SK-MEL-5 (cell line): ENCODE results near the gene GNS. TPM values are rescaled to one million over a fixed set of nuclear protein-coding genes. Genes with fewer than 3 reads are reported as not detected.
"Not testable (repeated sequence)": the region's sequence is repeated elsewhere in the genome, so short reads cannot be mapped to it uniquely, and the experiment has no call there.

ENCODE experiments used
- DNase-seq: peaks from one replicate; pipeline ENCODE4 v3.0.0-alpha.2; 2016; ENCODE audit warnings: low read depth, low spot score
- in situ Hi-C: cut with HindIII; loops from 2 replicates; pipeline ENCODE4 v1.10.0; 2016; ENCODE audit warnings: low sequenced_read_pairs, high pct_unique_total_duplicates, low pct_unique_long_range_greater_than_20kb
- polyA plus RNA-seq, 2 experiments: library from polyadenylated mRNA; depleted of rRNA; stranded (reverse); fragments of >200 nt; gene quantifications; 2 replicates each; pipeline ENCODE4 v1.2.3, GENCODE V29; 2015
- total RNA-seq: library from RNA; depleted of rRNA; stranded (reverse); fragments of >200 nt; shearing (Covaris generic); gene quantifications from 2 replicates; pipeline ENCODE4 v1.2.3, GENCODE V29; 2014; rRNA removed

The GNS gene
- total RNA-seq, result 225 and 236 TPM in 2 replicates
- polyA plus RNA-seq (2015; cell fraction: cytosol; rRNA removed), result 192 and 246 TPM in 2 replicates
- polyA plus RNA-seq (2015; cell fraction: nucleus; rRNA removed), result 53.5 and 54.2 TPM in 2 replicates

DNA sequence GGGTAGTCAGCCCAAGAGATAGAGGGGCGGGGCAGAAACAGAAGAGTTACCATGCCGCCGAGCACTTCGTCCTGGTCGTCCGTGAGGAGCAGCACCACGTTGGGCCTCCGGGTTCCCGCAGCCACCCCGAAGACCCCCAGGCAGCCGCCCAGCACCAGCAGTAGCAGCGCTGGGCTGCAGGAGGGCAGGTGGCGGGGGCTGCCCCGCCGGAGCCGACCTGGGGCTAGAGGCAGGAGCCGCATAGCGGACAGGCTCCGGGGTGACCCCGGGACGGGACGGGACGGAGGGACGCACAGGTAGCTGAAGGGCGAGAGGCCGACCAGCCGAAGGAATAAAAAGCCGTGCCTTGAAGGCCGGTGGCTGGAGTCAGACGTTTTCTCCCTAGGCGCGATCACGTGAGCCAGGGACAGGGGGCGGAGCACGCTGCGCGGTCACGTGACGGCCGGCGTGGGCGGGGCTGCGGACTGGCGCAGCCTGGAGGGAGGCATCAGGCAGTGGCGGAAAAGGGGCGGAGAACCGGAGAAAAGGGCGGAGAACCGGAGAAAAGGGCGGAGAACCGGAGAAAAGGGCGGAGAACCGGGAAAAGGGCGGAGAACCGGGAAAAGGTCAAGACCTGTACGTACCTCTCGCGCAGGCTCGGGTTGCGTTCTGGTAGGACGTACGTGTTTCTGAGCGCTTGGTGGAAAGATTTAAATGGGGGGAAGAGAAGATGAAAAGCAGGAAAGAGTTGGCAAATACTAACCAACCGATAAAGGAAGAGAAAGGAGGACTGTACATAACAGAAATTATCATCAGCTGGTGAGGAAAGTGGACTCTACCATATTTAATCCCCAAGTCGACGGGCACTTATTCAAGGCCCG is at the start of gene GNS:
Gene GNS, minus strand, starts transcription at position 372 of the 860 bp plus-strand sequence. Its CDS starts 130 bp downstream, at position 242.
- in situ Hi-C loops, result no loop called here
- peak; percentile 94 for DNase-seq

DNA sequence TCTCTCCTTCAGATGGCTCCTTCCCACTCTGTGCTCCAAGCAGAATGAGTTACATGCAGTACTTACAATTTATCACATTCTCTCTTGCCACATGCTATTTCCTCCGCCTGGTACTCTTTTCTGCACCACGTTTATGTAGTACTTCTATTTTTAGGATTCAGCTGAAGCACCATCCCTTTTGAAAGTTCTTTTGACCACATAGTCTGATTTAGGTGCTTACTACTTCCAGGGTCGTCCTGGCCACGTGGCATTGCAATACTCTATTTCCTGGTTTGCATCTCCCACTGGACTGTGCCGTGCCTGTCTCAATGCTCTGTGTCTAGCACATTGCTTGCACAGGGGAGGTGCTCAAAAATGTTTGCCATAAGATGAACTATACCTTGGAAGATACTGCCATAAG is 48.9 kb upstream of the GNS start:
- in situ Hi-C loops, result no loop called here
- DNase-seq, result no peak

DNA sequence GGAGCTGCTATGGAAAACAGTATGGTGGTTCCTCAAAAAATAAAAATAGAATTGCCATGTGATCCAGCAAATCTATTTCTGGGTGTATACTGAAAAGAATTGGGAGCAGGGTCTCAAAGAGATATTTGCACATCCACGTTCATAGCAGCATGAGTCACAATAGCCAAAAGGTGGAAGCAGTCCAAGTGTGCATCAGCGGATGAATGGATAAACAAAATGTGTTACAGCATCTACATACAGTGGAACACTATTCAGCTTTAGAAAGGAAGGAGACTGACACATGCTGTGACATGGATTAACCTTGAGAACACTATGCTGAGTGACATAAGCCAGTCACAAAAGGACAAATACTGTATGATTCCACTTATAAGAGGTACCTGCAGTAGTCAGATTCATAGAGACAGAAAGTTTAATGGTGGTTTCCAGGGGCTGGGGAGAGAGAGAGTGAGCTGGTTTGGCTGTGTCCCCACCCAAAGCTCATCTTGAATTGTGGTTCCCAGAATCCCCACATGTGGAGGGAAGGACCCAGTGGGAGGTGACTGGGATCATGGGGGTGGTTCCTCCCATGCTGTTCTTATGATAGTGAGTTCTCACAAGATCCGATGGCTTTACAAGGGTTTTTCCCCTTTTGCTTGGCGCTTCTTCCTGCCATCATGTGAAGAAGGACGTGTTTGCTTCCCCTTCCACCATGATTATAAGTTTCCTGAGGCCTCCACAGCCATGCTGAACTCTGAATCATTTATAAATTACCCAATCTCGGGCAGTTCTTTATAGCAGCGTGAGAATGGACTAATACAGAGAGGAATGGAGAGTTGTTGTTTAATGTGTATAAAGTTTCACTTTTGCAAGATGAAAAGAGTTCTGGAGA is 47.6 kb upstream of the GNS start:
- in situ Hi-C loops, result no loop called here
- DNase-seq, result no peak

DNA sequence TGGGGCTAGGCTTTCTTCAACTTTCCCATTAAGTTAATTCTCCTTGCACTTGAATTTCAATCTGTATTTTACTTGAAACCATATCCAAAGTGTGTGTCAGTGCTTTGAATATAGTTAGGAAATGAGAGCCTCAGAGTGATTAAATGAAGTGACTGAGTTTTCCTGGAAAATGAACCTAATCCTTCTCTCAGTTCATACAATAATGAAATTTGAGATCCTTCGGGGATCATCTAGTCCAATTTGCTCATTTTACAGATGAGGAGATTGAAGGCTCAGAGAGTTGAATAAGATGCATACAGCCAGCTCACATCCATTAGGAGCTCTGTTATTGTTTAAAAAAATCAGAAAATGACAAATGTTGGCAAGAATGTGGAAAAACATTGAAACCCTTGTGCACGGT is 47.0 kb upstream of the GNS start:
- no peak for DNase-seq
- in situ Hi-C loops, result no loop called here

DNA sequence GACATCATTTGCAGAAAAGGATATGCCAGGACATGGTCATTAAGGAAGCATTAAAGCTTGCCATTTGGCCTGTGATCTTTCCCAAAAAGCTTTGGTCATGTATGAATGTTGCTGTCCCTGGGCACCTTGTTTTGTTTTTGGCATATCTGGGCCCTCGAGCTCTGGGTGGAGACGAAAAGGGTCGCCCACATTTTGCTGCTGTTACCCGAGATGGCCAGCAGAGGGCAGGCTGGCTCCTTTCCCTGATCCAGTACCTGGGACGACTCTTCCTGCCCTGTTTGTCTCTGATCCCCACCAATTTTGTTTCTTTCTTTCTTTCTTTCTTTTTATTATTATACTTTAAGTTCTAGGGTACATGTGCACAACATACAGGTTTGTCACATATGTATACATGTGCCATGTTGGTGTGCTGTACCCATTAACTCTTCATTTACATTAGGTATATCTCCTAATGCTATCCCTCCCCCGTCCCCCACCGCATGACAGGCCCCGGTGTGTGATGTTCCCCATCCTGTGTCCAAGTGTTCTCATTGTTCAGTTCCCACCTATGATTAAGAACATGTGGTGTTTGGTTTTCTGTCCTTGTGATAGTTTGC is 43.1 kb upstream of the GNS start:
- in situ Hi-C loops, result not testable (repeated sequence)
- peak; percentile 69 for DNase-seq

DNA sequence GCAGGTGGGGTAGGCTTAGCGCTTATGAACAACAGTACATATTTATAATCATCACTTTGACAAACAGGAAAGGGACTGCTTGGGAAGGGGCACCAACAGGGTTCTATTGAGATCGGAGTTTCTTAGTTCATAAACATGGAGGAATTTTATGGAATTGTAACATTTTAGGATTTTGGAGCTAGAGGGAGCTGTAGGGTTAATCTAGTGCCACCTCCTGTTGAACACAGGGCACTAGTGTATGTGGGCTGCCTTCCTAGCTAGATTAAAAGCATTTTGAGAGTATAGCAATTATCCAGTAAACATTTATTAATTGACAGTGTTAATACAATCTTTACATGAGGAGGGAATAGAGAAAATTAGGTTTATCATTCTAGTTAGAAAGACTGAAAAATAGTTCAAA is 42.2 kb upstream of the GNS start:
- in situ Hi-C loops, result no loop called here
- DNase-seq, result peak; percentile 56

DNA sequence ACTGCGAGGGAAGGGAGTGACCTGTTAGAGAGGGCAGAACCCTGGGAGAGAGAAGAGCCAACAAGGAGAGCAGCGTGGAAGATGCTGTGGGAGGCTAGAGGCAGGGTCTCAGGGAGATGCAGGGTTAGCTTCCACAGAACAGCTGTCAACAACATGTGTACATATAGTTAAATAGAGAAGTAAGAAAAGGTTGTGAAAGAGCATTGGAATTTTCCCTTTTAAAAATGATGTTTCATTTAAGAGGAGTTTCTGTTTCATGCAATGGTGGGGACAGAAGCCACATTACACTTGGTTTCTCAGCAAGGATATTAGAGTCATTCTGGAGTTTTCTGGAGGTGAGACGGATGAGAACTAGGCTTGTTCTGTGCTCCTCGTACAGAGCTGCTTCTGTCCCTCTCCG is 41.4 kb upstream of the GNS start:
- no peak for DNase-seq
- in situ Hi-C loops, result no loop called here

DNA sequence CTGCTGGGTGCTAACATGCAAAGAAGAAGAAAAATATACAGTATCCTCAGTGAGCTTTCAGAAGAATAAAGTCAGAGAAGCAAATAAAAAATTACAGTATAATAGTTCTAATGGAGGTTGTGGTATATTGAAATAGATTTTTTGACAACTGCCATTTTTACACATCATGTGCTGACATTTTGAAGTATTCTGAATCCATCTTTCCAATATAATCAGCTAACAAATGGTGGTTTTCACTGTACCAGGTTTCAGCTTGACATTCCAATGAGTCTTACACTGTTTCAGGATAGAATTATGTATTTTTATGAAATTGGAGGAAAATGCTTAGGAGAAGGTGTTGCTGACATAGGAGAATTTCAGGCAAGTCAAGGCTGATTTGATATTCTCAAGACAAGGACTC is 39.0 kb upstream of the GNS start:
- in situ Hi-C loops, result no loop called here
- no peak for DNase-seq

DNA sequence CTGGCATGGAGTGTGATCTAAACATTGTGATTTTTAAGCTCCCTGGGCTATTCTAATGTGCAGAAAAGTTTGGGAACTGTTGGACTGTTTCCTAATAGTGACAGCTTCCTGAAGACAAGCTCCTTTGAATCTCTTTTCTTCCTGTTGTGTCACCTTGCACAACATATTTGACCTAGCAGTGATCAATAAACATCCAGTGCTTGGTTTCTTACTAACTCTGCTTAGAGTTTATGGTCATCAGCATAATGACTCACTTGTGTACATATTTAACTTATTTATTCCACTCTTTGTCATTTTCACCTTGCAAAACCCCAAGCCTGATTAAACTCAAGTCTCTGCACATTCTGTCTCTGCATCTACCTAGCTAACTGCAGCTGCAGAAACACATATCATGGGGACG is 38.0 kb upstream of the GNS start:
- DNase-seq, result no peak
- in situ Hi-C loops, result no loop called here

DNA sequence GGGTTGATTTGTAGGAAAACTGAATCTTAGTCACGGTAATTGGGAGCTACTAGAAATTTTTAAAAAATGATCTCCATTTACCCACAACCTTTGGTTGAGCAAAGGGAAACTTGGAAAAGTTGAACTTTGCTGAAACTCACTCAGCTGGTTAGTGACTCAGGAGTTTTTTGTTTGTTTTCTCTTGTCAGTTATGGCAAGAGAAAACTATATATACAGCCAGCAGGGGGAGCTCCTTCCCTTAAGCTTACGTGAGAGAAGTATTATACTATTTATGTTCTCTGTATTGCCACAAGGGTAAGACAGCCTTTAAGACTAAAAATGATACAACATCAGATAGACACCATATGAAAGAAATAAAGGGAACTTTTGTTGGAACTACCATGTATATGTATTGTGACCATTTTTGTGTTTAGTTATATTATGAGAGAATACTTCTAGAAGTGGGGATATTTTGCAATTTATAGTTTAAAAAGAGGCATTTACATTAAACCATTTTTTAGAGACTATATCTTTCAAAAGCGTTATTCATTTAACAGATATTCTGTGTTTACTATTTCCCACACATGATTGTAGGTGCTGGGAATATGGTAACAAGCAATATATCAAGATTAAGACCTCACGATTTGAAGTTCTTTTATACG is 37.1 kb upstream of the GNS start:
- in situ Hi-C loops, result no loop called here
- DNase-seq, result peak; percentile 93

DNA sequence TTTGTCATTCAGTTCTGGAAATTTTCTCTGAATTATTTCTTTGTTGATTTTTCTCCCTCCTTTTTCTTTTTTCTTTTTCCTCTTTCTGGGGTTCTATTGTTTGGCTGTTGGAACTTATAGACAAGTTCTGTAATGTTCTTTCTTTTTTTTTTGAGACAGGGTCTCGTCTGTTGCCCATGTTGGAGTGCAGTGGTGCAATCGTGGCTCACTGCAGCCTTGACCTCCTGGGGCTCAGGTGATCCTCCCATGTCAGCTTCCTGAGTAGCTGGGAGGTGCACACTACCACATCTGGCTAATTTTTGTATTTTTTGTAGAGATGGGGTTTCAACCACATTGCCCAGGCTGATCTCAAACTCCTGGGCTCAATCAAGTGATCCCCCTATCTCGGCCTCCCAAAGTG is 35.1 kb upstream of the GNS start:
- in situ Hi-C loops, result no loop called here
- no peak for DNase-seq

DNA sequence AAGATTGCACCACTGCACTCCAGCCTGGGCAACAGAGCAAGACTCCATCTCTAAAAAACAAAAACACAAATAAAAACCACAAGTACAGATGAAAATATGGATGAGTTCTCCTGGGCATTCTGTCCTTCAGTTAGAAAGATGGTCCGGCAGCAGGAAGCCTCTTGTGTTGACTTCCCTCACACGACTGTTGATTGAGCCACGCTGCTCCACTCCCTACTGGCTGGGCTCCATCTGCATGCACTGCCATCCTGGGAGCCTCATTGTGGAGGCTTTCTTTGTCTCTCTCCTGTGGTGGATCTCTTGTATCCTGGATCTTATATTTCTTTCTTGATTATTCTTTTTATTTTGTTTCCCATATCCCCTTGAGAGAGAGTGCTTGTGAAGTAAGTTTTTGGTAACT is 34.4 kb upstream of the GNS start:
- in situ Hi-C loops, result no loop called here
- DNase-seq, result no peak

DNA sequence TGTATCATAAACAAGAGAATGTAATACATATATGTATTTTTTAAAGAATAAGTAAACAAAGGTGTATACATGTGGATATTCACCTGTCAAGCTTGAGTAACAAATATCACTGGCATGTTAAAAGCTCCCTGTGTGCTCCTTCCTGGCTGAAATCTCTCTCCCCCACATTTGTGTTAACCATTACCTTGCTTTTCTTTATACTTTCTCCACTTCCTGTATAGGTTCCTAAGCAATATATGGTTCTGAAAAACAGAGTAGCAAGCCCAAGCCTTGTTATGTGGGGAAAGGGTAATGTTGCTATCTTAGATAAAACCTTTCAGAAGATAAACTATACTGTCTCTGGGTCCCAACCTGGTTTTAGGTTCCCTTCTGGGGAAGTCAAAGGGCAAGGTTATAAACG is 32.9 kb upstream of the GNS start:
- in situ Hi-C loops, result no loop called here
- no peak for DNase-seq

DNA sequence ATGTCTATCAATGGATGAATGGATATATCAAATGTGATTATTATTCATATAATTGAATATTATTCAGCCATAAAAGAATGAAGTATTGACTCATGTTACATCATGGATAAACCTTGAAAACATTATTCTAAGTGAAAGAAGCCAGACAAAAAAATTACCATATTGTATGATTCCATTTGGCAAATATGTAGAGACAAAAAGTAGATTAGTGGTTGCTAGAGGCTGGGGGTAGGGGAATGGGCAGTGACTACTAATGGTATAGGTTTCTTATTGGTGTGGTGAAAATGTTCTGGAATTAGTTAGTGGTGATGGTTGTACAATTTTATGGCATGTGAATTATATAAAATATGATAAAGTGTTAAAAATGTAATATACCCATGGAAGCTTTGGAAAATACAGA is 31.8 kb upstream of the GNS start:
- no peak for DNase-seq
- in situ Hi-C loops, result no loop called here

DNA sequence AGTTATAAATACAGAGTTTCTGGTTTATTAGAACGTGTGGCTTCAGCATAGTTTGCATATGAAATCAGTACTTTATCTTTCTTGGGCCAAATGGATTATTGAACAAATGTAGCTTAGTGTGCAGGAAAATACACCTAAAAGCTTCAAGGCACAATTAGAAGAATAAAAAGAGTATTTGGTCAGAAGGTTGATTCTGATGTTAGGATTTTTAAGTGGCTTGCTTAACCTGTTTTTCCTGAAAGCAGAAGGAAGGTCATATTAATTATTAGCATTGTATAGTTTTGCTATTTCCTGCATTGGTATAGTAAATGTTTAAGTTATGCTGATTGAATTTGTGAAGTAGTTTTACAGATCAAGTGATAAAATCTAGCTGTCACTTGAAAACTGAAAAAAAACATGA is 31.0 kb upstream of the GNS start:
- no peak for DNase-seq
- in situ Hi-C loops, result no loop called here

DNA sequence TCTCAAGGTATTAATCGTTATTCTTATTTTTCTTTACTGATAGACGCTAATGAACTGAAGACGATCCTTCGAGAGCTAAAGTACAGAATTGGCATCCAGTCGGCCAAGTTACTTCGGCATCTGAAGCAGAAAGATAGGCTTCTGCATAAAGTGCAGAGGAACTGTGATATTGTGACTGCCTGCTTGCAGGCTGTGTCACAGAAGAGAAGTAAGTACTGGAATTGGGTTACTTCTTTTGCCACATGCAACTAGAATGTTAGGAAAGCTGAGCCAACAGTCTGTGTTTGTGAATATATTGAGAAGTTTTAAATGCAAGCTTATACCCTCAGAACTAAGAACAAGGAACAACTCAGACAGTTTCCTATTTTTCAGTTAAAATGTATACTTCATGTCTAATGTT is 26.6 kb upstream of the GNS start:
- in situ Hi-C loops, result no loop called here
- no peak for DNase-seq

DNA sequence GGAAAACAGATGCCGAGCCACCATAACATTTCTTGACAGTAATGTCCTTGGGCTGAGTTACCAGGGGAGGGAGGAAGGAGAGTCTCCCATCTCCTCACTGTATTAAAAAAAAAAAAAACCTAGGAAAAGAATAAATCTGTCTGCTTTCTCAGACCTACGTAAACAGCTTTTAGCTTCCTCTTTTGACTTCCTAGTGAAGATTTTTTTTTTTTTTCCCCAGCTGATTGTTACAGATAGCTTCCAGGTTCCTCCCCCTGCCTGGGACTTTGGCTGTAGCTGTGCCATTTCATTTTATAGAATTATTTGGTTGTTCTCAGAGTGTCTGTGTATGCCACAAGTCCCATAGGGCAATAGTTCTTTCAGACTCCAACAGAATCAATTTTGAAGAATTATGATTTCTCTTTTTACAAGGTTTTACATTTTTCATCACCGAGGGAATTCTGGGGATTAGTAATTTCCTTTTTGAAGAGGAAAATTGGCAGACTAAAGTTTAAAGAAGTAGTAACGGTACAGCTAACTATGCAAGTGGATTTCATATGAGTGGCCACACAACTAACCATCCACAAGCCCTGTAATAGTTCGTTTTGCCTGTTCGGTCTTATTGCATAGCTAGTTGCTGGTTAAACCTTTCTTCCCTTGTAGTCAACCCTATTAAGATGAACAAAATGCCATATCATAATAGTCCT is 23.1 kb upstream of the GNS start:
- DNase-seq, result no peak
- in situ Hi-C loops, result no loop called here
